Measurements from ENCODE around the gene ZNF574.

GRCh38 chr19:42110658-42111057, 34.7 kb downstream of the ZNF574 start:
- TF ChIP-seq POLR2A (IDR thresholded peaks at IDR 0.05; ENCODE audit: low read depth, low read length) = no peak
- no peak for TF ChIP-seq POLR2AphosphoS5 (IDR thresholded peaks at IDR 0.05; ENCODE audit: low read depth, low read length)

All from GM12891 (cell line).